Measurements from ENCODE around the gene ANP32B.
"Not testable (repeated sequence)": the region's sequence is repeated elsewhere in the genome, so short reads cannot be mapped to it uniquely, and the experiment has no call there.

The ANP32B gene

GRCh38 chr9:97982683-97983588 is at the start of gene ANP32B:
Gene ANP32B (plus strand): TSS chr9:97983341. CDS start chr9:97983556, 215 bp downstream.
- peak; percentile 89 for DNase-seq

- DNase-seq = peak; percentile 24
These were observed 48.6 kb upstream of the ANP32B start for GRCh38 chr9:97934321-97935115.

GRCh38 chr9:97935276-97935675 is 47.9 kb upstream of the ANP32B start:
- no peak for DNase-seq

- DNase-seq = no peak
These were observed 46.1 kb upstream of the ANP32B start for GRCh38 chr9:97936998-97937397.

- DNase-seq = no peak
These were observed 45.0 kb upstream of the ANP32B start, which contains the start of gene HEMGN for GRCh38 chr9:97938081-97938644. Gene HEMGN (minus strand): TSS chr9:97938172. CDS start chr9:97938136, 36 bp downstream.

GRCh38 chr9:97940233-97940632 is 42.9 kb upstream of the ANP32B start:
- DNase-seq = no peak

- DNase-seq = no peak
These were observed 42.4 kb upstream of the ANP32B start for GRCh38 chr9:97940741-97941140.

- DNase-seq = no peak
These were observed 41.8 kb upstream of the ANP32B start for GRCh38 chr9:97941323-97941722.

- no peak for DNase-seq
These were observed 39.8 kb upstream of the ANP32B start for GRCh38 chr9:97943308-97943855.

- no peak for DNase-seq
These were observed 38.5 kb upstream of the ANP32B start for GRCh38 chr9:97944612-97945011.

- DNase-seq = not testable (repeated sequence)
These were observed 37.7 kb upstream of the ANP32B start for GRCh38 chr9:97945470-97945869.

- DNase-seq = not testable (repeated sequence)
These were observed 36.0 kb upstream of the ANP32B start for GRCh38 chr9:97947094-97947493.

GRCh38 chr9:97950873-97951272 is 32.3 kb upstream of the ANP32B start:
- DNase-seq = peak; percentile 17

GRCh38 chr9:97954550-97954989 is 28.6 kb upstream of the ANP32B start:
- peak; percentile 67 for DNase-seq

- no peak for DNase-seq
These were observed 26.8 kb upstream of the ANP32B start for GRCh38 chr9:97956331-97956730.

GRCh38 chr9:97958812-97959511 is 24.2 kb upstream of the ANP32B start:
- no peak for DNase-seq

GRCh38 chr9:97959585-97959984 is 23.6 kb upstream of the ANP32B start:
- DNase-seq = no peak

- DNase-seq = not testable (repeated sequence)
These were observed 22.3 kb upstream of the ANP32B start for GRCh38 chr9:97960678-97961328.

- no peak for DNase-seq
These were observed 21.8 kb upstream of the ANP32B start for GRCh38 chr9:97961361-97961760.

GRCh38 chr9:97962136-97962535 is 21.0 kb upstream of the ANP32B start:
- DNase-seq = no peak

GRCh38 chr9:97962575-97962974 is 20.6 kb upstream of the ANP32B start:
- no peak for DNase-seq

- DNase-seq = no peak
These were observed 19.9 kb upstream of the ANP32B start for GRCh38 chr9:97963232-97963631.
